ENCODE results near the gene FRMD4A.
"Not testable (repeated sequence)": the region's sequence is repeated elsewhere in the genome, so short reads cannot be mapped to it uniquely, and the experiment has no call there.

FRMD4A gene

DNA sequence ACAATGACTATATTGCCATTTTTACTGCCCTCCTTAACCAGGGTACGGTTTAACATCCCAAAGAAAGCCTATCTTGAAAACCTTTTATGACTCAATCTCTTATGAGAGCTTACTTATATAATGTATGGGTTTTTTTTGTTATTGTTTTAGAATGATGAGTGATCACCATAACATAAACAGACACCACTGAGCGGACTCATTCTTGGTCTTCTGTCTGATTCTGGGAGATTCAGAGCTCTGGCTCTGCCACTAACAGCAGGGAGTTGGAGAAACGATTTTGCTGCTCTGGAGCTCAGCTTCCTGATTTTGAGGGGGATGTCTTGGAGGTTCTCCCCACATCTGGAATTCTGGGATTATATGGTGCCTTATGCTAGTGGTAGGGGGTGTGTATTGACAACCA is 244.1 kb downstream of the FRMD4A start:
- no peak for DNase-seq

DNA sequence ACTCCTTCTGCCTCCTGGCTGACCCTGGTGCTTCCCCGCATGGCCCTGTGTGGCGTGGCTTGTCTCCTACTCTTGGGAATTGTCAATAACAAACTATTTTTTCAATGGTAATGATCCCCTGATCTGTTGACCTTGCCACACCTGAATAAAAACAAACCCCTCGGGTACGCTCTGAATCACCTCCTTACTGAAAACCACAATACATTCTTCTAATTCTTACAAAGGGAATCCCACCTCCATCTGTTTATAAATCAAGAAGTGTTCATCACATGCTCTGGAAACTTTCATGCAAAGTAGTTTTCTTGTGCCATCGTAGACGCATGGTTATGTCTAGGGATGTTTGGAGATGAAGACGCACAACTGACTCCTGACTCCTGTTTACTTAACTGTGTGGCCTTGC is 245.8 kb downstream of the FRMD4A start:
- DNase-seq = no peak

- DNase-seq = no peak
These were observed 249.9 kb downstream of the FRMD4A start for GRCh38 chr10:14080795-14081194.

- DNase-seq = no peak
These were observed 253.3 kb downstream of the FRMD4A start for GRCh38 chr10:14077430-14077829.

GRCh38 chr10:14074062-14074884 is 256.5 kb downstream of the FRMD4A start:
- no peak for DNase-seq

GRCh38 chr10:14072541-14072940 is 258.2 kb downstream of the FRMD4A start:
- no peak for DNase-seq

- DNase-seq = no peak
These were observed 258.8 kb downstream of the FRMD4A start for GRCh38 chr10:14071956-14072355.

- DNase-seq = no peak
These were observed 262.0 kb downstream of the FRMD4A start for GRCh38 chr10:14068601-14069250.

DNA sequence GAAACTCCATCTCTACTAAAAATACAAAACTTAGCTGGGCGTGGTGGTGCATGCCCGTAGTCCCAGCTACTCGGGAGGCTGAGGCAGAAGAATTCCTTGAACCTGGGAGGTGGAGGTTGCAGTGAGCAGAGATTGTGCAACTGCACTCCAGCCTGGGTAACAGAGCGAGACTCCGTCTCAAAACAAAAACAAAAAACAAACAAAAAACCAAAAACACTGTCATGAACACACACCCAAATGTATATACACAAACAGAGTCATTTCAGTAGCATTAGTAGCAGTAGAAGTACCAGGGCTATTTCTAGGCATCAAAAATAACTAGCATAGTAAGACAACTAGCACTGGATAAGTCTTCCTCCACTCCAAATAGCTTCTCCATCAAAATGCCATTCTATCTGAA is 263.1 kb downstream of the FRMD4A start:
- not testable (repeated sequence) for DNase-seq

DNA sequence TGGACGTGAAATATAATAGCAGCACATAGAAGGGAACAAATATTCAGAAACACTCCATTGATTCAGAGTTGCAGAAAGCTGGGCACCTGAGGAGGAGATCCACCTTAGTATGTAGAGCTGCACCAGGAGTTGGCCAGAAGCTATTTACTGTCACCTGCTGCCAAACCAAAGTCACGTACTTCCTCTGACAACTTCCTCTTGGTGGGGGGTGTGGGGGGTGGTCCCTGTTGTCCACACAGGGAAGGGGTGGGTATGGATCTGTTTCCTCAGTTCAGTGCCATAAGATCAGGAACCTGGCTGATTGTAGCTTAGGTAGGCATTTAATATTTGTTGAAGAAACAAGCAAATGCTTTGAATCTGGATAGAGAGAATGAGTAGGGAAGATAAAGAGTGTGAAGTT is 264.6 kb downstream of the FRMD4A start:
- DNase-seq = no peak

DNA sequence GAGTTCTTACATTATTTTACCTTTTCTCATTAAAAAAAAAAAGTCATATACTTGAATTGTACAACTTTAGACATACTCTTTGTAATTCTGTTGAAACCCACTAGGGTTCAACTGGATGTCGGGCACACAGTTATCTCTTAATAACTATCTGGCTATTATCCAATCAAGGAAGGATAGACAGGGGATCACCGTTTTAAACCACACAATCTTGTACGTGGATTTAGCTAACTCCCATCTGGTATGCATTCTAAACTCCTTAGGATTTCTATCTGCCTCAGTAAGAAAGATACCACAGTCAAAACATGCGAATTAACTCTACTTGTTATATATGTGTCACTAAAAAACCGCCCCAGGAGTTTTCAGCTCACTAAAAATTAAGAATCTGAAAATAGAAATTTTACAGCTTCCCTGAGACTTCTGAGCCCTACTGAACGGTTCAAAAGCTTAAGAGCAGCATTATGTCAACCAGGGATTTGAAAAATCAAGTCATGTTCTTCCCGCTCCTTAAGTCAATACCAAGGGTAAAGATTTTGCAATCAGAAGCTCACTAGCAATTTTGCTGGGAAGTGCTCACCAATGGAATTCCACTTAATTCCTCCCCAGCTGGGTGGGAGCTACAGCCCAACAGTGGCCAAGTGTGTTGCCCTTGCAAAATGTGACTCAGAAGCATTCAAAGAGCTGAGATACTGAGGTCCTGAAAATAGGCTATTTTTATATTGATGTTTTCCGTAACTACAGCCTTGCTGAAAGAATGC is 267.0 kb downstream of the FRMD4A start:
- no peak for DNase-seq

DNA sequence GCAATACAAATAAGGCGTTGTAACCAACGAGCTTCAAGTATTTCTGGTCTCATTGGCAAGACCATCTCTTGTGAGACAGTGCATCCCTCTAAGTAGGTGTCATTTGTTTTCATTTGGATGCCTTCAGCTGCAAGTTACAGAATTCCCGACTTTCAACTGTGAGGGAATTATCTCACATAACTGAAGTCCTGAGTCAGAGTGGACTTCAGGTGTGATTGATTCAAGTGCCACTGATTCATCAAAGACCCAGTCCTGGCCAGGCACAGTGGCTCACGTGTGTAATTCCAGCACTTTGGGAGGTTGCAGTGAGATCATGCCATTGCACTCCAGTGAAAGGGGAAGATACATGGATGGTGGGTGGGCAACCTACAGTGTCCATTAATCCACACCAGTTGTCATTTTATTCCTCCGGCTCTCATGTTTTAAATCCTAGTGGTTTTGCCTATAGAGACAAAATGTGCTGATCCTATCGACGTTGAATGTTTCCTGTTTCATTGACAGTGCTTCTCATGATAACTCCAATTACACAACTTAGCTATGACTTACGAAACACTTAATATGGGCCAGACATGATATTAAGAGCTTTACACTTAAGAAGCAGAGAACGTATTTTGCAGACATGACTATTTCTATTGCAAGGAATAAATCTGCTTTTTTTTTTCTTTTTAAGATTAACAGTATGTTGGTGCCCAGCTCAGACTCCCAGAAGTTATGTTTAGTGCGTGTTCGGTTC is 268.0 kb downstream of the FRMD4A start:
- DNase-seq = no peak

- DNase-seq = no peak
These were observed 270.2 kb downstream of the FRMD4A start for GRCh38 chr10:14060320-14061070.

DNA sequence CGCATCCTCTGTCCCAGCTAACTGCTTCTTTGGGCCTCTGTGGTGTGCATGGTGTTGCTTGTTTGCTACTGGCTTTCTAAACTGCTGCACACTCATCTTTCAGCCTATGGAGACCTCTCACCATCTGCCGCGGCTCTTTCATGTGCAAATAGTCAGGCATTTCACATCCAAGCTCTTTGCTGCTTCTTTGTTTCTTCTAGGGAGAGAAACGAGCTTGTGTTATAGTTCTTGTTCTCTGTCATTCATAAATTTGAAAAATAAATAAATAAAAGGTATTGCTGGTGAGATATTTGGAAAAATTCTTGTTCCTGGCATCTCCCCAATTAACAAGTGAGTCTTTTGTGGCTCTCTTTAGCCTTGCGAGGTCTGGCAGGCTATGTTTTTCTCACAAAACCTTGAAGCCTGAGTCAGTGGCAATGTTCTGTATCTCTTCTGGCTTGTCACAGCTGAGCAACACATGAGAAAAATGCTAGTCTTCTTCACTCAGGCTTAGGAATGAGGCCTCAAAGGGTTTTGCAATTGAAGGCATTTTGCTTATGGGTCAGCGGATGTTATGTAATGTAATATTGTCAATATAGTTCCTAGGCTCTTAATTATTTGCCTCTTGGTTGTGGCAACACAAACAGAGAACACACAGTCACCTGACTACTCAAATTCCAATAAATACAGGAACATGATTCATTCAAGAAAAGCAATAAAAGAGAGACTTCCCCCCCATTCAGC is 274.0 kb downstream of the FRMD4A start:
- DNase-seq = no peak

DNA sequence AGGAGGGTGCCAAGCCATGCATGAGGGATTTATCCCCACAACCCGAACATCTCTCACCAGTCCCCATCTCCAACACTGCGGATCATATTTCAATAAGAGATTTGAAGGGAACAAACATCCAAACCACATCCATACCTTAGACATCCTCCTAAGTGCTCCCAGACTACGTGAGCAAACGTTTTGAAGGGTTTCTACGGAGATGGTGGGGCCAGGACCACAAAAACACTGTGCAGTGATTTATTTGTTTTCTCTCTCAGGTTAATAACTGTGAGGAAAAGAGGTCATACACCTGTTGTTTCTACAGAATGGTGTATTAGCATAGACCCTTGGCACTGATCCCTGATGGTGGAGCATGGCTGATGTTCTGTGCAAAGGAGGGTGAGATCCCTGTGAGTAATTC is 277.8 kb downstream of the FRMD4A start:
- DNase-seq = no peak

DNA sequence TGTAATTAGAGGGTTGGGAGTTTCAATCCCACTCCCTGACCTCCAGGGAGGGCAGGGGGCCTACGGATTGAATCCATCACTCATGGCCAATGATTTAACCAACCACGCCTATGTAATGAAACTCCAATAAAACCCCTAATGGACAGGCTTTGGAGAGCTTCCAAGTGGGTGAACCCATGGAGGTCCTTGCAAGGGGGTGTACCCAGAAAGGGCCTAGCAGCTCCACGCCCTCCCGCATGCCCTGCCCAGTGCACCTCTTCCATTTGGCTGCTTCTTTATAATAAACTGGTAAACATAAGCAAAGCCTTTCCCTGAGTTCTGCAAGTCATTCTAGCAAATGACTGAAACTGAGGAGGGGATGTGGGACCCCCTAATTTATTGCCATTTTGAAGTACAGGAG is 280.1 kb downstream of the FRMD4A start:
- DNase-seq = no peak

GRCh38 chr10:14048930-14049613 is 281.7 kb downstream of the FRMD4A start:
- no peak for DNase-seq

DNA sequence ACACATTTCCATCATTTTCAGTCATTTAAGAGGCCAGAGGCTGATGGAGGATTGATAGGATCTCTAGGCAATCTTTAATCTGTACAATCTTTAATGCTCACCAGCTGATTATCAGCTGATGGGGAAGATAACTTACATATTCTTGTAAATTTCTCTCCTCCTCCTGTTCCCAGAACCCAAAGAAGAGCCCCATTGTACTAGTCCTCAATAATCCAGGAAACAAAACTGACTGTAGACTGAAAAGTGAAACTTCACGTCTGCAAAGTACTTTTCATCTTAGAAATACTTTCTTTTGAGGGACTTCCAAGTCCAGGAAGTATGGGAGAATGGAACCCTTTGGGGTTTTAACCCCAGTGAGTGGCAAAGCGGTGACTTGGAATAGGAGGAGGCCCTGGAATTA is 283.3 kb downstream of the FRMD4A start:
- no peak for DNase-seq

- not testable (repeated sequence) for DNase-seq
These were observed 288.7 kb downstream of the FRMD4A start for GRCh38 chr10:14042051-14042450.

DNA sequence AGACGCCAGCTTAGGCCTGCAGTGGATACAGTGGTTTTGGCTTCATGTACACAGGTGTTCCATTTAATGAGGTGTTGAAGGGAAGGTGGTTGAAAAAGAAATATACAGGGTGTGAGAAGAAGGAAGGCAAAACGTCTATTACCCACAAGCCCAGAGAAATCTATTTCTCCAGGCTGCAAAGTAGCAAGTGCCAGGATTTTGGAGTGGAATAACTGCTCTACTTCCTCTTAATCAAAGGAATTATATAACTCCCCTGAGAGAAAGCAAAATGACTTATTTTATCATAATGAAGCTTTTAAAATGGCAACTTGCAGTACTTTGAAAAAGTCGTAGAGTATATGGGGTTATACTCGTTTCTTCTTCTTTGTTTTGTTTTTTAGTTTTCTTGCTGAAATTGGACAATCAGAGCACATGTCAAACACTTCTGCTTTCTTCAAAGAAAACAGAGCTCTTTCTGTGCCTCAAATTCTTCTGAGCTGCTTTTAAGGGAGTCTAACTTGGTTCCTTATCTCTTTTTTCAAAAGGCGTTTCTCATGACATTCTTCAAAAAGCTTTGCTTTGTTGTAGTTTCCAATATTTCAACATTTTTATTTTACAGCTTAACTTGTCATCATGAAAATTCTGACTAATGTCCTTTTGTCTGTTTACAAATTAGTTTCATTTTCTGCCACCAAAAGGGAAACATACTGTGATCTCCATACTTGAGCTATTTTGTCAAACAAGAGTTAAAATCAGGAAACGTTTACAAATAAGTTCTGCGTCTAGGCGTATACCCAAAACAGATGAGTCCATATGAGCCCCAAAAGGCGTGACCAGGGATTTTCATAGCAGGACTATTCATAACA is 289.7 kb downstream of the FRMD4A start:
- DNase-seq = no peak

Data from activated naive CD4-positive, alpha-beta T cell treated with Interleukin-2 at 50 U/mL for 16 hours (primary cell).